ELF-1 (cell line): ENCODE measurements around the gene ITIH4.
"Not testable (repeated sequence)": the region's sequence is repeated elsewhere in the genome, so short reads cannot be mapped to it uniquely, and the experiment has no call there.

Experiments used
- DNase-seq: peaks from one replicate; pipeline ENCODE4 v3.0.0-alpha.2; 2016; ENCODE audit warnings: low read depth, low spot score

ITIH4 gene

GRCh38 chr3:52783211-52783555 lies 47.3 kb downstream of the ITIH4 start:
- DNase-seq = no peak

- no peak for DNase-seq
These were observed 47.9 kb downstream of the ITIH4 start for GRCh38 chr3:52782412-52783210.

- no peak for DNase-seq
These were observed 48.7 kb downstream of the ITIH4 start for GRCh38 chr3:52781741-52782140.

- no peak for DNase-seq
These were observed 50.5 kb downstream of the ITIH4 start for GRCh38 chr3:52779837-52780585.

GRCh38 chr3:52779011-52779836 lies 51.2 kb downstream of the ITIH4 start:
- DNase-seq = no peak

GRCh38 chr3:52777959-52778805 lies 52.3 kb downstream of the ITIH4 start:
- no peak for DNase-seq

- DNase-seq = no peak
These were observed 53.1 kb downstream of the ITIH4 start, which contains the start of gene ITIH1 for GRCh38 chr3:52777127-52777958. ITIH1 (plus strand) TSS chr3:52777599; CDS start chr3:52777616, 17 bp downstream.

GRCh38 chr3:52776486-52776885 lies 54.0 kb downstream of the ITIH4 start:
- not testable (repeated sequence) for DNase-seq

- no peak for DNase-seq
These were observed 54.6 kb downstream of the ITIH4 start for GRCh38 chr3:52775877-52776276.

- no peak for DNase-seq
These were observed 55.3 kb downstream of the ITIH4 start for GRCh38 chr3:52774901-52775864.

GRCh38 chr3:52774066-52774713 lies 56.3 kb downstream of the ITIH4 start:
- DNase-seq = no peak

- DNase-seq = no peak
These were observed 57.0 kb downstream of the ITIH4 start for GRCh38 chr3:52773361-52774065.

- no peak for DNase-seq
These were observed 58.8 kb downstream of the ITIH4 start for GRCh38 chr3:52771702-52772101.

GRCh38 chr3:52771334-52771681 lies 59.2 kb downstream of the ITIH4 start:
- no peak for DNase-seq

GRCh38 chr3:52770496-52771333 lies 59.8 kb downstream of the ITIH4 start, which contains the start of gene NEK4:
NEK4 (minus strand) TSS chr3:52770940; CDS start chr3:52770746, 194 bp downstream.
- peak; percentile 95 for DNase-seq

GRCh38 chr3:52769786-52770455 lies 60.6 kb downstream of the ITIH4 start:
- peak; percentile 33 for DNase-seq
